ENCODE results near the gene TPK1. TPM values are rescaled to one million over a fixed set of nuclear protein-coding genes. Genes with fewer than 3 reads are reported as not detected.

TPK1 gene
- total and polyA plus RNA-seq, 2 of the 8 experiments (the other 6 are each of a cell fraction or from before 2014, with no cell fraction given) = 1.9 to 2.7 TPM

DNA sequence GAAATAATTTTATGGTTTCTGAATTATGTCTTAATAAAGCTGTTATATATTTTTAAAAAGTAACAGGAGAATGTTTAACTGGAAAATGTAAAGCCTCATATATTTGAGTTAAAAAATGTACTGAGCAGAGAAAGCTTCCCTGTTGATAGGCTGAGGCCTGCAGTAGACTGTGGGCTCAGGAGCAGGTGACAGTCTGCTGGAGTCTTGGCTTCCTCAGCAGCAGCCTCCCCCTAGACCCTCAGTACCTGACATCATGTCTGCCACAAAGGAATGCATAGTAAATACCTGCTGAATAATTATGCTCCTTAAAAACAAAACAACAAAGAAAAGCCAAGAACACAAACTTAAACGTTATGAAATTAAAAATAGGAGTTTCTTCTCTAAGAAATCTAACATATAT lies 358.5 kb downstream of the TPK1 start:
- H3K4ac ChIP-seq (replicated peaks; ENCODE audit: insufficient read length, low read depth, low read length) = no peak overlapping the region
- no peak overlapping the region for H3K56ac ChIP-seq (replicated peaks; ENCODE audit: insufficient read length, low read depth, low read length)
- no peak overlapping the region for H3K4me2 ChIP-seq (ENCODE audit: insufficient read depth in 1 of 2, low read depth in 2 of 2, low read length in 2 of 2)
- no peak overlapping the region for H3K23ac ChIP-seq (ENCODE audit: insufficient read length)
- no peaks in the 10 kb centered on the region for H4K20me1 ChIP-seq (replicated peaks in 1 of 2; ENCODE audit: control insufficient read depth in 1 of 2, insufficient read depth in 2 of 2, low read length in 2 of 2)
- no peak overlapping the region for H2BK20ac ChIP-seq (ENCODE audit: low read length)
- no peak overlapping the region for H2BK15ac ChIP-seq (ENCODE audit: low read length)
- no peaks in the 10 kb centered on the region for H3K9me3 ChIP-seq (ENCODE audit: insufficient read depth in 2 of 2, low read depth in 1 of 2, low read length in 1 of 2)
- FAIRE-seq (no peak), DNase-seq (ENCODE audit: low read depth in 1 of 2, low spot score in 2 of 2) (no peak)
- H2AFZ ChIP-seq (ENCODE audit: low read length) = no peak overlapping the region
- peaks cover 0 to 1% (median 0%) of the 10 kb centered on the region in 4 experiments; a peak in 1 of 7 replicates for H3K27me3 ChIP-seq (replicated peaks in 1 of 4; ENCODE audit: control insufficient read depth in 3 of 4, extremely low read depth in 1 of 4, insufficient read depth in 3 of 4, low read length in 3 of 4)
- no peak overlapping the region for H4K91ac ChIP-seq (replicated peaks; ENCODE audit: insufficient read length, low read length)
- no peak overlapping the region for H4K5ac ChIP-seq (ENCODE audit: insufficient read length, low read depth, low read length)
- no peak overlapping the region for H2AK5ac ChIP-seq (ENCODE audit: low read depth, low read length)
- no peak overlapping the region for H3K18ac ChIP-seq (ENCODE audit: extremely low read depth, low read length)
- H3K9ac ChIP-seq (replicated peaks in 1 of 4; ENCODE audit: extremely low read depth in 1 of 4, low read depth in 3 of 4, low read length in 3 of 4) = no peak overlapping the region
- ChIA-PET POLR2A (ENCODE audit: partially characterized antibody) (no interaction called here), CTCF (ENCODE audit: partially characterized antibody) (interaction anchor here (0.6 to 2.0 kb wide), 3 partner anchors 10 to 1614 kb away, joined by 4 to 6 read pairs (median 4); no protein-coding TSS in a partner anchor)
- H3K79me2 ChIP-seq (ENCODE audit: control insufficient read depth in 1 of 2, insufficient read depth in 2 of 2, low read length in 2 of 2) = no peaks in the 10 kb centered on the region
- WGBS, 2 experiments (ENCODE audit: extremely low coverage in 1 of 2, insufficient coverage in 1 of 2, insufficient read length in 1 of 2, insufficient replicate concordance in 2 of 2, low coverage in 1 of 2, low lambda C conversion rate in 2 of 2, missing lambda C conversion rate in 1 of 2) = 88% methylated on average over 1 of the region's 1 CpG; no CpG with 5 or more reads in 1 of the 2 experiments
- no peak overlapping the region for H3K27ac ChIP-seq (ENCODE audit: low read depth, low read length)
- H2BK5ac ChIP-seq (ENCODE audit: low read depth, low read length) = no peak overlapping the region
- H3K36me3 ChIP-seq (ENCODE audit: control insufficient read depth in 2 of 4, insufficient read depth in 4 of 4, low read length in 3 of 4) = no peaks in the 10 kb centered on the region
- H3K4me3 ChIP-seq (ENCODE audit: extremely low read depth in 1 of 4, insufficient read depth in 2 of 4, low read depth in 3 of 4, low read length in 4 of 4) = no peak overlapping the region
- H3K79me1 ChIP-seq (ENCODE audit: low read depth, low read length) = no peaks in the 10 kb centered on the region
- H3K14ac ChIP-seq (ENCODE audit: insufficient read length) = no peak overlapping the region
- peaks cover 0 to 2% (median 0%) of the 10 kb centered on the region in 4 experiments; a peak in 1 of 7 replicates for H3K4me1 ChIP-seq (replicated peaks in 1 of 4; ENCODE audit: control insufficient read depth in 3 of 4, insufficient read depth in 4 of 4, low read length in 3 of 4)
- H3K23me2 ChIP-seq (ENCODE audit: low read depth, low read length) = no peaks in the 10 kb centered on the region
- H4K8ac ChIP-seq (ENCODE audit: extremely low read depth, insufficient read depth, low read length) = no peak overlapping the region
- no peak overlapping the region for H2BK12ac ChIP-seq (ENCODE audit: low read depth, low read length)
- no peak overlapping the region for H2BK120ac ChIP-seq (replicated peaks; ENCODE audit: low read depth, low read length)
- TF ChIP-seq POU5F1 (IDR thresholded peaks at IDR 0.05; ENCODE audit: low read depth, low read length) (no peak), SIX5 (IDR thresholded peaks at IDR 0.05; ENCODE audit: low read depth, low read length) (no peak), RBBP5 (IDR thresholded peaks at IDR 0.05; ENCODE audit: borderline replicate concordance, low read depth, low read length) (no peak), POLR2AphosphoS5 (IDR thresholded peaks at IDR 0.05; ENCODE audit: low read depth, low read length) (no peak), RXRA (IDR thresholded peaks at IDR 0.05; ENCODE audit: insufficient read depth, low read depth, low read length) (no peak), SIN3A (conservative IDR thresholded peaks at IDR 0.05 in 1 of 2, IDR thresholded peaks at IDR 0.05 in 1 of 2; ENCODE audit: low read depth in 1 of 2, low read length in 2 of 2) (no peak), BACH1 (IDR thresholded peaks at IDR 0.05; ENCODE audit: low read length) (no peak), ASH2L (IDR thresholded peaks at IDR 0.05; ENCODE audit: low read length) (no peak), SP1 (IDR thresholded peaks at IDR 0.05; ENCODE audit: low read depth, low read length) (no peak), EZH2 (IDR thresholded peaks at IDR 0.05; ENCODE audit: low read depth, low read length, severe bottlenecking) (no peak)
- TF ChIP-seq, protein P1, sequence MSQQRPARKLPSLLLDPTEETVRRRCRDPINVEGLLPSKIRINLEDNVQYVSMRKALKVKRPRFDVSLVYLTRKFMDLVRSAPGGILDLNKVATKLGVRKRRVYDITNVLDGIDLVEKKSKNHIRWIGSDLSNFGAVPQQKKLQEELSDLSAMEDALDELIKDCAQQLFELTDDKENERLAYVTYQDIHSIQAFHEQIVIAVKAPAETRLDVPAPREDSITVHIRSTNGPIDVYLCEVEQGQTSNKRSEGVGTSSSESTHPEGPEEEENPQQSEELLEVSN (IDR thresholded peaks at IDR 0.05) = no peak
- TF ChIP-seq, protein P2, sequence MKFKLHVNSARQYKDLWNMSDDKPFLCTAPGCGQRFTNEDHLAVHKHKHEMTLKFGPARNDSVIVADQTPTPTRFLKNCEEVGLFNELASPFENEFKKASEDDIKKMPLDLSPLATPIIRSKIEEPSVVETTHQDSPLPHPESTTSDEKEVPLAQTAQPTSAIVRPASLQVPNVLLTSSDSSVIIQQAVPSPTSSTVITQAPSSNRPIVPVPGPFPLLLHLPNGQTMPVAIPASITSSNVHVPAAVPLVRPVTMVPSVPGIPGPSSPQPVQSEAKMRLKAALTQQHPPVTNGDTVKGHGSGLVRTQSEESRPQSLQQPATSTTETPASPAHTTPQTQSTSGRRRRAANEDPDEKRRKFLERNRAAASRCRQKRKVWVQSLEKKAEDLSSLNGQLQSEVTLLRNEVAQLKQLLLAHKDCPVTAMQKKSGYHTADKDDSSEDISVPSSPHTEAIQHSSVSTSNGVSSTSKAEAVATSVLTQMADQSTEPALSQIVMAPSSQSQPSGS (IDR thresholded peaks at IDR 0.05; ENCODE audit: low read length) = no peak

All from H1 (cell line).